Gastrocnemius medialis (tissue), 4 donors: ENCODE results near the gene PDK1. TPM values are rescaled to one million over a fixed set of nuclear protein-coding genes. Genes with fewer than 3 reads are reported as not detected.
"Not testable (repeated sequence)": the region's sequence is repeated elsewhere in the genome, so short reads cannot be mapped to it uniquely, and the experiment has no call there.

ENCODE experiments used
- ATAC-seq, 2 donors: fragments of 150-250 bp; one replicate each; pipeline ENCODE4 v1.9.1; 2016
- DNase-seq, 2 donors: peaks; one replicate each; pipeline ENCODE4 v3.0.0-alpha.2; 2019
- H3K27ac ChIP-seq, 4 donors: fragments of 200-600 bp; sonication (generic); 1 replicate in 1 of 4; 2 replicates in 3 of 4; pipeline ENCODE4 v1.5.1; 2016 to 2018; ENCODE audit warnings: mild to moderate bottlenecking in 2 of 4, moderate library complexity in 1 of 4
- H3K27me3 ChIP-seq, 3 donors: fragments of 200-600 bp; sonication (generic) in 2 of 3; 1 replicate in 1 of 3; 2 replicates in 2 of 3; pipeline versions ENCODE4 v1.5.1 to v1.6.0; 2016 to 2019; ENCODE audit warnings: mild to moderate bottlenecking in 1 of 3, moderate library complexity in 1 of 3
- H3K36me3 ChIP-seq, 2 donors: fragments of 200-600 bp; sonication (generic) in 1 of 2; one replicate each; pipeline ENCODE4 v1.5.1; 2017 to 2018
- H3K4me1 ChIP-seq, 2 donors: fragments of 200-600 bp; sonication (generic) in 1 of 2; one replicate each; pipeline ENCODE4 v1.5.1; 2016 to 2017; ENCODE audit warnings: mild to moderate bottlenecking in 2 of 2
- H3K4me3 ChIP-seq, 4 donors: fragments of 200-600 bp; sonication (generic) in 3 of 4; 1 replicate in 1 of 4; 2 replicates in 3 of 4; pipeline ENCODE4 v1.5.1; 2016 to 2019; ENCODE audit warnings: mild to moderate bottlenecking in 2 of 4
- H3K9me3 ChIP-seq, 3 donors: fragments of 200-600 bp; sonication (generic) in 2 of 3; 1 replicate in 1 of 3; 2 replicates in 2 of 3; pipeline ENCODE4 v1.5.1; 2016 to 2019
- CTCF ChIP-seq, 5 experiments: fragments of 450-650 bp in 3 of 5; fragments of 200-600 bp in 2 of 5; sonication (generic) in 2 of 5; IDR thresholded peaks in 4 of 5; conservative IDR thresholded peaks in 1 of 5; 1 replicate in 4 of 5; 2 replicates in 1 of 5; pipeline ENCODE4 v1.5.1; 2016 to 2019; ENCODE audit warnings: antibody characterized with exemption in 5 of 5, mild to moderate bottlenecking in 3 of 5, moderate library complexity in 3 of 5
- POLR2A ChIP-seq, 2 donors: fragments of 450-650 bp; IDR thresholded peaks; one replicate each; pipeline ENCODE4 v1.6.1; 2017; ENCODE audit warnings: antibody characterized with exemption in 2 of 2, mild to moderate bottlenecking in 2 of 2, moderate library complexity in 2 of 2
- in situ Hi-C, 4 donors: fragments of 200-750 bp; cut with MboI; loops; one replicate each; pipeline versions ENCODE4 v1.15.0 to v1.8.0; 2017; ENCODE audit warnings: low sequenced_read_pairs in 4 of 4
- intact Hi-C: fragments of 100-400 bp; cut with DNase I; formaldehyde crosslinking; loops from one replicate; pipeline ENCODE4 v1.15.1; 2023; ENCODE audit warnings: low total_unique reads
- total RNA-seq, 4 donors: library from RNA; depleted of rRNA; stranded (reverse); fragments of >200 nt; gene quantifications; one replicate each; pipeline versions ENCODE4 v1.1.0 to v1.2.3, GENCODE V29; 2016

The PDK1 gene
- total RNA-seq, 4 donors from 2014 or later, result 5.8 to 23.8 (median 14.0) TPM

GRCh38 chr2:172588931-172589330, 33.0 kb downstream of the PDK1 start:
- Histone ChIP-seq H3K4me3 (no peak overlapping the region), H3K4me1 (no peaks in the 10 kb centered on the region), H3K9me3 (no peaks in the 10 kb centered on the region), H3K36me3 (peaks cover 0 to 23% of the 10 kb centered on the region in 2 donors), H3K27ac (no peak overlapping the region), H3K27me3 (no peaks in the 10 kb centered on the region)
- no peak for DNase-seq
- TF ChIP-seq POLR2A (IDR thresholded peaks at IDR 0.05) (no peak), CTCF (IDR thresholded peaks at IDR 0.05 in 4 of 5, conservative IDR thresholded peaks at IDR 0.05 in 1 of 5) (no peak)
- in situ Hi-C loops, result no loop called here
- ATAC-seq, result no peak
- intact Hi-C loops, result no loop called here

GRCh38 chr2:172591386-172591785, 35.5 kb downstream of the PDK1 start:
- H3K27ac ChIP-seq, DNase-seq, H3K9me3 ChIP-seq, ATAC-seq, H3K27me3 ChIP-seq, H3K4me1 ChIP-seq, intact Hi-C loops, H3K4me3 ChIP-seq: not testable (repeated sequence)
- in situ Hi-C loops, result loop anchor here in 2 of 4 donors (10.0 kb wide), 2 partner anchors 113 to 123 kb away; no protein-coding TSS in a partner anchor
- peaks cover 0 to 26% of the 10 kb centered on the region in 2 donors for H3K36me3 ChIP-seq

GRCh38 chr2:172592190-172592589, 36.3 kb downstream of the PDK1 start:
- in situ Hi-C loops, result loop anchor here in 2 of 4 donors (10.0 kb wide), 2 partner anchors 113 to 123 kb away; no protein-coding TSS in a partner anchor
- DNase-seq, intact Hi-C loops, H3K4me1 ChIP-seq, ATAC-seq, H3K27ac ChIP-seq, H3K4me3 ChIP-seq, H3K9me3 ChIP-seq, H3K27me3 ChIP-seq: not testable (repeated sequence)
- peaks cover 0 to 22% of the 10 kb centered on the region in 2 donors for H3K36me3 ChIP-seq

GRCh38 chr2:172596776-172597175, 40.9 kb downstream of the PDK1 start:
- Histone ChIP-seq H3K27me3 (no peaks in the 10 kb centered on the region), H3K4me1 (peaks cover 0 to 10% of the 10 kb centered on the region in 2 donors), H3K9me3 (no peaks in the 10 kb centered on the region), H3K27ac (no peak overlapping the region), H3K4me3 (no peak overlapping the region), H3K36me3 (peaks cover 0 to 26% of the 10 kb centered on the region in 2 donors)
- TF ChIP-seq CTCF (IDR thresholded peaks at IDR 0.05 in 4 of 5, conservative IDR thresholded peaks at IDR 0.05 in 1 of 5) (no peak), POLR2A (IDR thresholded peaks at IDR 0.05) (no peak)
- no peak for ATAC-seq
- intact Hi-C loops, result no loop called here
- no peak for DNase-seq
- in situ Hi-C loops, result loop anchor here in 2 of 4 donors (10.0 kb wide), 2 partner anchors 108 to 118 kb away; no protein-coding TSS in a partner anchor

- no peak overlapping the region for H3K4me3 ChIP-seq
- intact Hi-C loops, result no loop called here
- in situ Hi-C loops, result loop anchor here in 2 of 4 donors (10.0 kb wide), 2 partner anchors 107 to 117 kb away; no protein-coding TSS in a partner anchor
Observed at GRCh38 chr2:172597176-172597842, 41.4 kb downstream of the PDK1 start.

More at GRCh38 chr2:172597176-172597842, 41.4 kb downstream of the PDK1 start:
- ATAC-seq, result no peak
- no peak for TF ChIP-seq POLR2A (IDR thresholded peaks at IDR 0.05)
- TF ChIP-seq CTCF (IDR thresholded peaks at IDR 0.05 in 4 of 5, conservative IDR thresholded peaks at IDR 0.05 in 1 of 5), result no peak
- H3K27ac ChIP-seq, result no peak overlapping the region
- peaks cover 0 to 10% of the 10 kb centered on the region in 2 donors for H3K4me1 ChIP-seq
- H3K27me3 ChIP-seq, result no peaks in the 10 kb centered on the region
- H3K36me3 ChIP-seq, result peaks cover 0 to 26% of the 10 kb centered on the region in 2 donors
- DNase-seq, result no peak
- H3K9me3 ChIP-seq, result no peaks in the 10 kb centered on the region
